GM12873 (cell line): Measurements from ENCODE around the gene RHOD.

Experiments used
- CTCF ChIP-seq: IDR thresholded peaks from 2 replicates; pipeline ENCODE4 v1.5.1; 2012; ENCODE audit warnings: low read depth, mild to moderate bottlenecking, moderate library complexity, low read length, control low read depth; ENCODE audit not compliant: insufficient read depth; ENCODE audit errors: missing control alignments

The RHOD gene

GRCh38 chr11:67056267-67057204 is at the start of gene RHOD:
Gene RHOD (plus strand): TSS chr11:67056847. CDS start chr11:67056903, 56 bp downstream.
- no peak for TF ChIP-seq CTCF

GRCh38 chr11:67007126-67007525 is 49.5 kb upstream of the RHOD start:
- no peak for TF ChIP-seq CTCF

GRCh38 chr11:67010296-67010905 is 46.2 kb upstream of the RHOD start:
- no peak for TF ChIP-seq CTCF

- no peak for TF ChIP-seq CTCF
Measured at GRCh38 chr11:67013511-67014045, 43.1 kb upstream of the RHOD start.

GRCh38 chr11:67014343-67014742 is 42.3 kb upstream of the RHOD start:
- TF ChIP-seq CTCF: no peak

- TF ChIP-seq CTCF: no peak
Measured at GRCh38 chr11:67015048-67015447, 41.6 kb upstream of the RHOD start.

- TF ChIP-seq CTCF: no peak
Measured at GRCh38 chr11:67016550-67016949, 40.1 kb upstream of the RHOD start.
